Activated T-helper 1 cell treated with anti-CD3 and anti-CD28 coated beads, Interleukin-12 subunit alpha, Interleukin-12 subunit beta, Interleukin-2, Interleukin-4 antibody, amounts not matched to agents 30 ng/mL and 10 ng/mL and 1 ng/mL, durations not matched to agents 14 hours and 24 hours and 36 hours (primary cell): Measurements from ENCODE around the gene SDCCAG8. TPM values are rescaled to one million over a fixed set of nuclear protein-coding genes. Genes with fewer than 3 reads are reported as not detected.

Experiments used
- DNase-seq: peaks from one replicate; pipeline ENCODE4 v3.0.0; 2021; ENCODE audit warnings: low spot score
- H3K27ac Mint-ChIP-seq: one replicate; pipeline ENCODE4 v1.8.0; 2021; ENCODE audit warnings: mild to moderate bottlenecking, mixed read lengths
- H3K27me3 Mint-ChIP-seq: one replicate; pipeline ENCODE4 v1.8.0; 2022; ENCODE audit warnings: mild to moderate bottlenecking, moderate library complexity, mixed read lengths; ENCODE audit not compliant: insufficient read depth
- H3K36me3 Mint-ChIP-seq: one replicate; pipeline ENCODE4 v1.8.0; 2021; ENCODE audit warnings: low read depth, mixed read lengths
- H3K4me1 Mint-ChIP-seq: one replicate; pipeline ENCODE4 v1.8.0; 2021; ENCODE audit warnings: low read depth, mixed read lengths
- H3K4me3 Mint-ChIP-seq: one replicate; pipeline ENCODE4 v1.8.0; 2021; ENCODE audit warnings: mild to moderate bottlenecking, moderate library complexity, mixed read lengths
- H3K9me3 Mint-ChIP-seq: one replicate; pipeline ENCODE4 v1.8.0; 2021; ENCODE audit warnings: mixed read lengths
- intact Hi-C: fragments of 100-400 bp; cut with micrococcal nuclease; formaldehyde crosslinking; loops from one replicate; pipeline ENCODE4 v1.15.1; 2024
- total RNA-seq: library from RNA; stranded (reverse); gene quantifications from 2 replicates; pipeline ENCODE4 v1.2.3, GENCODE V29; 2022

Gene SDCCAG8
- total RNA-seq, 1 donor from 2014 or later: 17.6 TPM

GRCh38 chr1:243488459-243489157, 232.8 kb downstream of the SDCCAG8 start:
- no peak overlapping the region for H3K27ac Mint-ChIP-seq
- H3K27me3 Mint-ChIP-seq: peaks cover 6% of the 10 kb centered on the region
- no peak for DNase-seq
- no peak overlapping the region for H3K4me3 Mint-ChIP-seq
- H3K4me1 Mint-ChIP-seq: no peaks in the 10 kb centered on the region
- no peaks in the 10 kb centered on the region for H3K9me3 Mint-ChIP-seq
- no peaks in the 10 kb centered on the region for H3K36me3 Mint-ChIP-seq
- intact Hi-C loops: no loop called here

GRCh38 chr1:243489158-243489527, 233.3 kb downstream of the SDCCAG8 start:
- Mint-ChIP-seq H3K27me3 (peaks cover 2% of the 10 kb centered on the region), H3K27ac (no peak overlapping the region), H3K9me3 (no peaks in the 10 kb centered on the region), H3K4me1 (no peaks in the 10 kb centered on the region), H3K4me3 (no peak overlapping the region), H3K36me3 (no peaks in the 10 kb centered on the region)
- no peak for DNase-seq
- intact Hi-C loops: no loop called here

- Mint-ChIP-seq H3K9me3 (no peaks in the 10 kb centered on the region), H3K4me3 (no peak overlapping the region), H3K36me3 (no peaks in the 10 kb centered on the region), H3K4me1 (no peaks in the 10 kb centered on the region), H3K27ac (no peak overlapping the region), H3K27me3 (no peaks in the 10 kb centered on the region)
- DNase-seq: no peak
- intact Hi-C loops: no loop called here
These were observed 234.1 kb downstream of the SDCCAG8 start for GRCh38 chr1:243489681-243490546.

GRCh38 chr1:243490748-243491686, 235.2 kb downstream of the SDCCAG8 start:
- Mint-ChIP-seq H3K9me3 (no peaks in the 10 kb centered on the region), H3K4me1 (no peaks in the 10 kb centered on the region), H3K4me3 (no peak overlapping the region), H3K36me3 (no peaks in the 10 kb centered on the region), H3K27me3 (no peaks in the 10 kb centered on the region), H3K27ac (no peak overlapping the region)
- intact Hi-C loops: no loop called here
- DNase-seq: no peak

- H3K27me3 Mint-ChIP-seq: no peaks in the 10 kb centered on the region
- H3K4me3 Mint-ChIP-seq: no peak overlapping the region
- no peaks in the 10 kb centered on the region for H3K9me3 Mint-ChIP-seq
- no peaks in the 10 kb centered on the region for H3K36me3 Mint-ChIP-seq
- no peak overlapping the region for H3K27ac Mint-ChIP-seq
- H3K4me1 Mint-ChIP-seq: no peaks in the 10 kb centered on the region
- intact Hi-C loops: no loop called here
- no peak for DNase-seq
These were observed 237.6 kb downstream of the SDCCAG8 start for GRCh38 chr1:243493156-243494129.

GRCh38 chr1:243494741-243495431, 239.0 kb downstream of the SDCCAG8 start:
- Mint-ChIP-seq H3K4me3 (no peak overlapping the region), H3K4me1 (no peaks in the 10 kb centered on the region), H3K27me3 (no peaks in the 10 kb centered on the region), H3K36me3 (no peaks in the 10 kb centered on the region), H3K9me3 (no peaks in the 10 kb centered on the region), H3K27ac (no peak overlapping the region)
- intact Hi-C loops: no loop called here
- DNase-seq: no peak

GRCh38 chr1:243495442-243496186, 239.8 kb downstream of the SDCCAG8 start:
- Mint-ChIP-seq H3K27me3 (no peaks in the 10 kb centered on the region), H3K36me3 (no peaks in the 10 kb centered on the region), H3K27ac (no peak overlapping the region), H3K9me3 (no peaks in the 10 kb centered on the region), H3K4me3 (no peak overlapping the region), H3K4me1 (no peaks in the 10 kb centered on the region)
- no peak for DNase-seq
- intact Hi-C loops: no loop called here

- Mint-ChIP-seq H3K4me3 (no peak overlapping the region), H3K9me3 (no peaks in the 10 kb centered on the region), H3K27me3 (no peaks in the 10 kb centered on the region), H3K4me1 (no peaks in the 10 kb centered on the region), H3K27ac (no peak overlapping the region), H3K36me3 (peaks cover 2% of the 10 kb centered on the region)
- intact Hi-C loops: no loop called here
- DNase-seq: no peak
These were observed 240.4 kb downstream of the SDCCAG8 start for GRCh38 chr1:243496187-243496646.

- H3K4me3 Mint-ChIP-seq: no peak overlapping the region
- intact Hi-C loops: no loop called here
- no peak for DNase-seq
- peaks cover 2% of the 10 kb centered on the region for H3K36me3 Mint-ChIP-seq
- H3K27ac Mint-ChIP-seq: no peak overlapping the region
- H3K27me3 Mint-ChIP-seq: no peaks in the 10 kb centered on the region
- no peaks in the 10 kb centered on the region for H3K9me3 Mint-ChIP-seq
- no peaks in the 10 kb centered on the region for H3K4me1 Mint-ChIP-seq
These were observed 241.0 kb downstream of the SDCCAG8 start for GRCh38 chr1:243496806-243497205.

- Mint-ChIP-seq H3K27ac (no peak overlapping the region), H3K9me3 (no peaks in the 10 kb centered on the region), H3K4me1 (no peaks in the 10 kb centered on the region), H3K4me3 (no peak overlapping the region), H3K27me3 (no peaks in the 10 kb centered on the region), H3K36me3 (peaks cover 2% of the 10 kb centered on the region)
- DNase-seq: no peak
- intact Hi-C loops: no loop called here
These were observed 242.3 kb downstream of the SDCCAG8 start for GRCh38 chr1:243497939-243498681.
